Measurements from ENCODE around the gene TERT.

- TF ChIP-seq ZNF652 (CRISPR knock-in tag; IDR thresholded peaks at IDR 0.05; ENCODE audit: borderline replicate concordance, low read depth) (no peak), ZBTB7B (CRISPR knock-in tag; IDR thresholded peaks at IDR 0.05) (no peak), TFE3 (CRISPR knock-in tag; IDR thresholded peaks at IDR 0.05) (no peak), HMGXB4 (CRISPR knock-in tag; IDR thresholded peaks at IDR 0.05; ENCODE audit: borderline replicate concordance in 1 of 2, low read depth in 1 of 2) (no peak), THYN1 (CRISPR knock-in tag; IDR thresholded peaks at IDR 0.05; ENCODE audit: borderline replicate concordance, low read depth) (no peak), ZSCAN29 (CRISPR knock-in tag; conservative IDR thresholded peaks at IDR 0.05) (no peak), FOXK2 (IDR thresholded peaks at IDR 0.05) (no peak)
Measured at GRCh38 chr5:1203311-1203967, 91.4 kb downstream of the TERT start.

Measured in HepG2 (cell line).